ENCODE results near the gene TSPOAP1. TPM values are rescaled to one million over a fixed set of nuclear protein-coding genes. Genes with fewer than 3 reads are reported as not detected.

Gene TSPOAP1
- total RNA-seq, 1 donor from 2014 or later = 0.79 TPM

GRCh38 chr17:58294034-58294433 is 34.6 kb downstream of the TSPOAP1 start:
- no peaks in the 10 kb centered on the region for H3K9me3 ChIP-seq (ENCODE audit: insufficient read depth, low read depth, low read length)

GRCh38 chr17:58291246-58291645 is 37.3 kb downstream of the TSPOAP1 start:
- TF ChIP-seq CTCF (IDR thresholded peaks at IDR 0.05; ENCODE audit: insufficient read depth, low read depth, low read length) (no peak), EZH2 (IDR thresholded peaks at IDR 0.05; ENCODE audit: insufficient read depth, low read length) (no peak)
- Histone ChIP-seq H2AFZ (ENCODE audit: low read depth, low read length) (no peak overlapping the region), H3K27ac (ENCODE audit: low read depth, low read length) (no peak overlapping the region), H4K20me1 (ENCODE audit: insufficient read depth, low read length) (no peaks in the 10 kb centered on the region), H3K4me3 (ENCODE audit: insufficient read depth, low read depth, low read length) (no peak overlapping the region), H3K36me3 (ENCODE audit: insufficient read depth, low read length) (no peaks in the 10 kb centered on the region), H3K9me3 (ENCODE audit: insufficient read depth, low read depth, low read length) (no peaks in the 10 kb centered on the region), H3K4me1 (ENCODE audit: insufficient read depth, low read length) (no peaks in the 10 kb centered on the region), H3K9ac (ENCODE audit: low read length) (no peak overlapping the region), H3K27me3 (ENCODE audit: insufficient read depth, low read length) (peaks cover 13% of the 10 kb centered on the region), H3K4me2 (ENCODE audit: low read length) (no peak overlapping the region), H3K79me2 (ENCODE audit: insufficient read depth, low read length) (no peaks in the 10 kb centered on the region)
- Mint-ChIP-seq H3K4me1 (ENCODE audit: low read depth, unreplicated experiment) (peaks cover 4% of the 10 kb centered on the region), H3K27ac (ENCODE audit: unreplicated experiment) (no peak overlapping the region), H3K4me3 (ENCODE audit: unreplicated experiment) (no peak overlapping the region), H3K27me3 (ENCODE audit: low read depth, unreplicated experiment) (no peaks in the 10 kb centered on the region), H3K36me3 (ENCODE audit: low read depth, unreplicated experiment) (no peaks in the 10 kb centered on the region), H3K9me3 (ENCODE audit: unreplicated experiment) (peaks cover 1% of the 10 kb centered on the region)
- FAIRE-seq = no peak
- DNase-seq (ENCODE audit: low read depth) = no peak

More at GRCh38 chr17:58294034-58294433, 34.6 kb downstream of the TSPOAP1 start:
- Histone ChIP-seq H3K36me3 (ENCODE audit: insufficient read depth, low read length) (no peaks in the 10 kb centered on the region), H3K4me1 (ENCODE audit: insufficient read depth, low read length) (no peaks in the 10 kb centered on the region), H3K4me2 (ENCODE audit: low read length) (no peak overlapping the region), H3K4me3 (ENCODE audit: insufficient read depth, low read depth, low read length) (no peak overlapping the region), H3K9ac (ENCODE audit: low read length) (no peak overlapping the region), H2AFZ (ENCODE audit: low read depth, low read length) (no peak overlapping the region), H3K27me3 (ENCODE audit: insufficient read depth, low read length) (peaks cover 19% of the 10 kb centered on the region), H3K27ac (ENCODE audit: low read depth, low read length) (no peak overlapping the region), H4K20me1 (ENCODE audit: insufficient read depth, low read length) (no peaks in the 10 kb centered on the region), H3K79me2 (ENCODE audit: insufficient read depth, low read length) (no peaks in the 10 kb centered on the region)
- Mint-ChIP-seq H3K27ac (ENCODE audit: unreplicated experiment) (no peak overlapping the region), H3K9me3 (ENCODE audit: unreplicated experiment) (peaks cover 1% of the 10 kb centered on the region), H3K4me1 (ENCODE audit: low read depth, unreplicated experiment) (peaks cover 4% of the 10 kb centered on the region), H3K27me3 (ENCODE audit: low read depth, unreplicated experiment) (no peaks in the 10 kb centered on the region), H3K36me3 (ENCODE audit: low read depth, unreplicated experiment) (no peaks in the 10 kb centered on the region), H3K4me3 (ENCODE audit: unreplicated experiment) (no peak overlapping the region)
- no peak for DNase-seq (ENCODE audit: low read depth)
- TF ChIP-seq CTCF (IDR thresholded peaks at IDR 0.05; ENCODE audit: insufficient read depth, low read depth, low read length) (no peak), EZH2 (IDR thresholded peaks at IDR 0.05; ENCODE audit: insufficient read depth, low read length) (no peak)
- FAIRE-seq = no peak

GRCh38 chr17:58289869-58290268 is 38.7 kb downstream of the TSPOAP1 start:
- FAIRE-seq (no peak), DNase-seq (ENCODE audit: low read depth) (no peak)
- Histone ChIP-seq H4K20me1 (ENCODE audit: insufficient read depth, low read length) (no peaks in the 10 kb centered on the region), H3K9me3 (ENCODE audit: insufficient read depth, low read depth, low read length) (no peaks in the 10 kb centered on the region), H3K27me3 (ENCODE audit: insufficient read depth, low read length) (peaks cover 13% of the 10 kb centered on the region), H3K79me2 (ENCODE audit: insufficient read depth, low read length) (no peaks in the 10 kb centered on the region), H3K36me3 (ENCODE audit: insufficient read depth, low read length) (no peaks in the 10 kb centered on the region), H3K9ac (ENCODE audit: low read length) (no peak overlapping the region), H2AFZ (ENCODE audit: low read depth, low read length) (no peak overlapping the region), H3K4me3 (ENCODE audit: insufficient read depth, low read depth, low read length) (no peak overlapping the region), H3K27ac (ENCODE audit: low read depth, low read length) (no peak overlapping the region), H3K4me2 (ENCODE audit: low read length) (no peak overlapping the region), H3K4me1 (ENCODE audit: insufficient read depth, low read length) (no peaks in the 10 kb centered on the region)
- no peak overlapping the region for H3K27ac Mint-ChIP-seq (ENCODE audit: unreplicated experiment)
- H3K36me3 Mint-ChIP-seq (ENCODE audit: low read depth, unreplicated experiment) = no peaks in the 10 kb centered on the region
- TF ChIP-seq EZH2 (IDR thresholded peaks at IDR 0.05; ENCODE audit: insufficient read depth, low read length) = no peak
- no peak for TF ChIP-seq CTCF (IDR thresholded peaks at IDR 0.05; ENCODE audit: insufficient read depth, low read depth, low read length)
- peaks cover 8% of the 10 kb centered on the region for H3K4me1 Mint-ChIP-seq (ENCODE audit: low read depth, unreplicated experiment)
- H3K4me3 Mint-ChIP-seq (ENCODE audit: unreplicated experiment) = no peak overlapping the region
- H3K27me3 Mint-ChIP-seq (ENCODE audit: low read depth, unreplicated experiment) = no peaks in the 10 kb centered on the region
- peaks cover 1% of the 10 kb centered on the region for H3K9me3 Mint-ChIP-seq (ENCODE audit: unreplicated experiment)
